ENCODE data around the gene ICAM2.

GRCh38 chr17:63999680-64000531 lies 20.5 kb downstream of the ICAM2 start:
- TF ChIP-seq CTCF (IDR thresholded peaks at IDR 0.05) (no peak), EP300 (IDR thresholded peaks at IDR 0.05) (no peak), POLR2AphosphoS5 (IDR thresholded peaks at IDR 0.05) (no peak), POLR2A (IDR thresholded peaks at IDR 0.05) (no peak)

Measured in gastroesophageal sphincter (tissue), 3 donors.